Measurements from ENCODE around the gene MIOX. TPM values are rescaled to one million over a fixed set of nuclear protein-coding genes. Genes with fewer than 3 reads are reported as not detected.

The MIOX gene
- total and polyA plus RNA-seq, 2 of the 13 experiments (the other 11 are each of a cell fraction or from before 2014, with no cell fraction given), result 1.5 to 2.9 TPM

GRCh38 chr22:50507421-50507990, 20.8 kb downstream of the MIOX start, which contains the start of gene LMF2 (continued):
- TF ChIP-seq TAF15 (IDR thresholded peaks at IDR 0.05; ENCODE audit: low read depth, low read length, poor library complexity, severe bottlenecking) (no peak), EED (CRISPR knock-in tag; IDR thresholded peaks at IDR 0.05) (no peak), GABPB1 (CRISPR knock-in tag; IDR thresholded peaks at IDR 0.05) (peak; percentile 32; the same call in 1 of the 2 replicates), ZNF225 (CRISPR knock-in tag; IDR thresholded peaks at IDR 0.05) (0 out of 2 replicates have a peak, but pooled peaks have one; percentile 10), KDM5A (IDR thresholded peaks at IDR 0.05; ENCODE audit: borderline replicate concordance, low read length) (no peak), BHLHE40 (IDR thresholded peaks at IDR 0.05; ENCODE audit: low read length) (no peak), USF2 (IDR thresholded peaks at IDR 0.05; ENCODE audit: low read depth, low read length) (no peak), USF2 (CRISPR knock-in tag; IDR thresholded peaks at IDR 0.05; ENCODE audit: borderline replicate concordance) (no peak), ZMAT3 (CRISPR knock-in tag; conservative IDR thresholded peaks at IDR 0.05) (0 out of 2 replicates have a peak, but pooled peaks have one; percentile 32), SP140L (CRISPR knock-in tag; IDR thresholded peaks at IDR 0.05; ENCODE audit: borderline replicate concordance) (no peak), ZSCAN31 (CRISPR knock-in tag; IDR thresholded peaks at IDR 0.05; ENCODE audit: low read depth) (no peak), ZNF629 (CRISPR knock-in tag; conservative IDR thresholded peaks at IDR 0.05) (no peak), RBM39 (IDR thresholded peaks at IDR 0.05; ENCODE audit: low read depth, low read length, poor library complexity, severe bottlenecking) (no peak), IRX3 (CRISPR knock-in tag; IDR thresholded peaks at IDR 0.05; ENCODE audit: borderline replicate concordance, low read depth) (no peak), ZNF329 (CRISPR knock-in tag; IDR thresholded peaks at IDR 0.05; ENCODE audit: low read depth) (no peak), FOSL2 (CRISPR knock-in tag; IDR thresholded peaks at IDR 0.05) (no peak), NR1H2 (CRISPR knock-in tag; IDR thresholded peaks at IDR 0.05; ENCODE audit: borderline replicate concordance, low read depth) (no peak), TAF1 (CRISPR knock-in tag; IDR thresholded peaks at IDR 0.05) (peak; percentile 48), SNRNP70 (IDR thresholded peaks at IDR 0.05; ENCODE audit: low read depth, low read length) (no peak), KLF16 (CRISPR knock-in tag; IDR thresholded peaks at IDR 0.05) (0 out of 4 replicates have a peak, but pooled peaks of 1 of the 2 experiments have one; percentile 19), MYNN (CRISPR knock-in tag; IDR thresholded peaks at IDR 0.05; ENCODE audit: low read depth) (no peak)
